MCF 10A (cell line): ENCODE data around the gene PPFIBP2. TPM values are rescaled to one million over a fixed set of nuclear protein-coding genes. Genes with fewer than 3 reads are reported as not detected.

ENCODE experiments used
- BruUV-seq: library from RNA; stranded (reverse); fragments of 400-500 nt; replicated peaks from 2 replicates; lab custom pipeline; 2021; lab: Mats Ljungman, UMichigan
- CTCF ChIA-PET: fragments of 300-600 bp; sonication (Branson Sonifier 250); formaldehyde crosslinking; extraction: SDS; loops from one replicate; lab custom pipeline; 2021; ENCODE audit warnings: antibody characterized with exemption, inconsistent platforms; lab: Yijun Ruan, JAX
- POLR2A ChIA-PET: fragments of 300-600, 350-650 bp; sonication (Branson Sonifier 250); formaldehyde crosslinking; extraction: SDS; loops from one replicate; lab custom pipeline; 2020; ENCODE audit warnings: antibody characterized with exemption, inconsistent platforms; lab: Yijun Ruan, JAX
- DNase-seq: peaks from one replicate; pipeline ENCODE4 v3.0.0-alpha.2; 2018; ENCODE audit not compliant: unreplicated experiment
- H3K27ac Mint-ChIP-seq: one replicate; pipeline ENCODE4 v1.8.0; 2022; ENCODE audit warnings: mild to moderate bottlenecking, low read depth, mixed read lengths; ENCODE audit not compliant: unreplicated experiment
- H3K27me3 Mint-ChIP-seq: one replicate; pipeline ENCODE4 v1.8.0; 2022; ENCODE audit warnings: mixed read lengths; ENCODE audit not compliant: insufficient read depth, unreplicated experiment
- H3K36me3 Mint-ChIP-seq: one replicate; pipeline ENCODE4 v1.8.0; 2022; ENCODE audit warnings: mild to moderate bottlenecking, moderate library complexity, mixed read lengths; ENCODE audit not compliant: insufficient read depth, unreplicated experiment
- H3K4me1 Mint-ChIP-seq: one replicate; pipeline ENCODE4 v1.8.0; 2022; ENCODE audit warnings: mixed read lengths; ENCODE audit not compliant: insufficient read depth, unreplicated experiment
- H3K4me3 Mint-ChIP-seq: one replicate; pipeline ENCODE4 v1.8.0; 2022; ENCODE audit warnings: mild to moderate bottlenecking, moderate library complexity, mixed read lengths; ENCODE audit not compliant: unreplicated experiment
- H3K9me3 Mint-ChIP-seq: one replicate; pipeline ENCODE4 v1.8.0; 2022; ENCODE audit warnings: mixed read lengths; ENCODE audit not compliant: unreplicated experiment
- CTCF ChIP-seq: fragments of 200-600 bp; IDR thresholded peaks from one replicate; pipeline ENCODE4 v1.8.0; 2022; ENCODE audit warnings: antibody characterized with exemption, mild to moderate bottlenecking; ENCODE audit not compliant: unreplicated experiment
- intact Hi-C: fragments of 100-400 bp; cut with micrococcal nuclease; formaldehyde crosslinking; loops from 2 replicates; pipeline ENCODE4 v1.14.1; 2022
- total RNA-seq: library from RNA; stranded (reverse); gene quantifications from 2 replicates; pipeline ENCODE4 v1.2.3, GENCODE V29; 2022

PPFIBP2 gene
- total RNA-seq, 1 experiment from 2014 or later = 3.5 TPM

DNA sequence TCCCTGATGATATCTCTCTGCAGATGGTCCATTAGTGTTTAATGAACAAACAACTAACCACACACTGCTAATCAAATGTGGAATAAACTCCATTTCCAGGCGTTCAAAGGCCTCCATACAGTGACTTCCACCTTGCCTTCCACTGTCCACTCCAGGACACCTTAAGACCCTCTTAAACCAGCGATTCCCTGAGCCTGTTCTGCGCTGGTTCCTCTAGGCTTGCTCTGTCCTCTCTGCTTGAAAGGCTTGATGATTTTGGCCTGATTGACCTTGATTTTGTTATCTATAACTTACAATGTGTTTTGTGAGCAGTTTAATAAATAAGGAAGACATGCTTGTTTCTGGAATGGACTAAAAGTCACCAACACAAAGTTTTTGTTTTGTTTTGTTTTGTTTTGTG is 180.4 kb downstream of the PPFIBP2 start:
- Mint-ChIP-seq H3K27ac (no peak overlapping the region), H3K27me3 (peaks cover 41% of the 10 kb centered on the region), H3K9me3 (no peaks in the 10 kb centered on the region), H3K36me3 (no peaks in the 10 kb centered on the region), H3K4me1 (peaks cover 13% of the 10 kb centered on the region), H3K4me3 (no peak overlapping the region)
- CTCF ChIA-PET = interaction anchor here (0.6 to 2.2 kb wide), 27 partner anchors 12 to 1345 kb away, joined by 3 to 16 read pairs (median 3); partner anchors contain the start of gene EIF3F
- POLR2A ChIA-PET = no interaction called here
- DNase-seq = no peak
- no TSS peak for BruUV-seq
- TF ChIP-seq CTCF = no peak
- intact Hi-C loops = loop anchor here (5.0 kb wide), 1 partner anchor 293 kb away; the partner anchor contains the start of gene EIF3F

DNA sequence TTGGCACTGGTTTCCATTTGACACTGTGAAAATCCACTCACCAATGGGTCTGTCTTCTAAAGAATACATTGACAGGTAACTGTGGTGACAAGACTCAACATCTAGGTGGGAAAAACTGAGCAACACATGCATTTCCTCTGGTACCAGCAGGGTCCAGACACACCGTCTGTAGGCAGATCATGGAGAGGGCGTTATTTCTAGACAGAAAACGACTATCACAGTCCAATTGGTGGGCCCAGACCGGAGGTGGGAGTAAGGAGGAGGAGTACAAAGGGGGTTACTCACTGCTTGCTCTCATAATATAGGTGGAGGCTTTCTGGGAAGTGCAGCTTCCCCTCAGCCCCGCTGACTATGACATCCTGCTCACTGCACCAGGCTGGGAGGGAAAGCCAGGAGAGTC is 182.6 kb downstream of the PPFIBP2 start:
- ChIA-PET CTCF (interaction anchor here (0.7 to 2.8 kb wide), 6 partner anchors 10 to 941 kb away, joined by 3 to 18 read pairs (median 9); partner anchors contain the start of gene EIF3F), POLR2A (interaction anchor here (0.6 kb wide), 1 partner anchor 97 kb away, joined by 3 read pairs; no protein-coding TSS in a partner anchor)
- Mint-ChIP-seq H3K27ac (no peak overlapping the region), H3K27me3 (peaks cover 41% of the 10 kb centered on the region), H3K36me3 (no peaks in the 10 kb centered on the region), H3K4me1 (peaks cover 5% of the 10 kb centered on the region), H3K4me3 (no peak overlapping the region), H3K9me3 (no peaks in the 10 kb centered on the region)
- no peak for DNase-seq
- TF ChIP-seq CTCF = no peak
- intact Hi-C loops = no loop called here
- no TSS peak for BruUV-seq

Other genes starting within 250 kb of the PPFIBP2 start
- not detected in 2 replicates for gene OLFML1, start 28.5 kb upstream of the PPFIBP2 start, total RNA-seq
- 1.2 and 1.6 TPM in 2 replicates for gene CYB5R2, start 159.5 kb downstream of the PPFIBP2 start, total RNA-seq
- 0.79 and 0.91 TPM in 2 replicates for gene OVCH2, start 192.5 kb downstream of the PPFIBP2 start, total RNA-seq